NCI-H69 (cell line): ENCODE measurements around the gene PCBD2.
A peak's percentile ranks its signal among the peaks of the same experiment; 100 is the strongest.

Experiments
- DNase-seq: peaks from one replicate; lab custom pipeline; 2025; lab: John Stamatoyannopoulos, UW

The PCBD2 gene

GRCh38 chr5:135007749-135008363 is 102.9 kb downstream of the PCBD2 start:
- DNase-seq = no peak

GRCh38 chr5:135008556-135008955 is 103.6 kb downstream of the PCBD2 start:
- no peak for DNase-seq

DNA sequence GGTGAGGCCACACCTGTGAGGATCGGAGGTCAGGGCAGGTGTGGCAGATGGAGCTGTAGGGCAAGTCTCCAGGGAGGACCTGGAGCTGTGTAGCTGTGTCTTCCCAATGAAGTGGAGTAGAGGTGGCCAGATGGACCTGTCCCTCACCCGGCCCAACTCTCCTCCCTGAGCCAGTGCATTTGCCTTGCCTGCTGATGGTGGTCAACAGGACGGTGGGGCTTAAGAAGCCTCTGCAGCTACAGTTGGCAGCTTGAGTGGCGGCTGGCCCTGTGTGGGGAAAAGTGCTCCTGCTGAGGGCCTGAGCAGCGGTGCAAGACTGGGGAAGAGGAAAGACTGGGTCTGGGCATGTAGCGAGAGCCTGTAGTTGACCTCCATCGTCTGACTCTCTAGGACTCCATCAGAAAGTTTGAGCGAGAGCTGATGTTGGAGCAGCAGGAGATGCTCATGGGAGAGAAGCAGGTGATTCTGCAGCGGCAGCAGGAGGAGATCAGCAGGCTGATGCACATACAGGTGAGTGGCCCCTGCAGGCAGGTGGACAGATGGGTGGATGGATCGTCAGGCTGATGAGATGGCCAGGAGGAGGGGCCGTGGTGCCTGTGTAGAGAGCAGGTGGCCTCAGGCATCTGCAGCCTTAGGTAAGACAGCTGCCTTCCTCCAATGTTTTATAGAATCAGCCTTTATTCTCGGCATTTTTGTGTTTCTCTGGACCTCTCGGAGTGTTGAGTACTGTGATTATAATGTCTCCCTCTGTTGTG is 104.2 kb downstream of the PCBD2 start:
- peak; percentile 79 for DNase-seq

DNA sequence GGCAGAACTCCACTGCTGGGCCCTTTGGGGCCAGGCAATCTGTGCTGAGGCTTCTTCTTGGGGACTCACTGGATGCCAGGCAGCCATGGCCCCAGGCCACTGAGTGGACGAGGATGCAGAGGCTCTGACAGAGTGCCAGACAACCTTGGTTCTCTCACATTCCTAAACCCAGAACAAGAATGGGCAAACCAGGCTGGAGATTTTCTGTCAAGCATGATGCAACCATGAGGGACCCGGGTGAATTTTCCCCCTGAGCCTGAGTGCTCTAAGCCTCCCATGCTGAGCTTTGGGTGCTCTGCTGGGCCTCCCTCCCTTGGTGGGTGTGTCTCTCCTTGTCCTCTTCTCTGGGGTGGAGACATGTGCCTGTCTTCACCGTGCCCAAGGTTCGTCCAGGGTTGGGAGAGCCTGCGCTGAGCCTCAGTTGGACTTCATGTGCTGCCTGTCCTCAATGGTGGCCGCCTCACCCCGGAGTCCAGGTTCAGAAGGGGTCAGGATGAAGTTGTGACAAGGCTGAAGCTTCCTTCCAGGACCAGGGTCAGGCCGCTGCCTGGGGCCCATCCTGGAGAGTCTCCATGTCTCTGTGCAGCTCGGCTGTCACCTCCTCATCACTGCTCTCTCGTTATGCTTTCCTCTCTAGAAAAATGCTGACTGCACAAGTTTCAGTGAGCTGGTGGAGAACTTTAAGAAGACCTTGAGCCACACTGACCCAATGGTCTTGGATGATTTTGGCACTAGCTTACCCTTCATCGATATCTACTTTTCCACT is 105.0 kb downstream of the PCBD2 start:
- DNase-seq = no peak

- DNase-seq = no peak
Measured at GRCh38 chr5:135010502-135011354, 105.8 kb downstream of the PCBD2 start.

GRCh38 chr5:135011355-135012032 is 106.6 kb downstream of the PCBD2 start:
- no peak for DNase-seq

GRCh38 chr5:135012033-135012588 is 107.2 kb downstream of the PCBD2 start:
- DNase-seq = no peak
